NCI-H2081 (cell line): ENCODE results near the gene DOCK9.

ENCODE experiments used
- DNase-seq, 2 experiments: peaks; one replicate each; lab custom pipeline; 2025; lab: John Stamatoyannopoulos, UW

DOCK9 gene

DNA sequence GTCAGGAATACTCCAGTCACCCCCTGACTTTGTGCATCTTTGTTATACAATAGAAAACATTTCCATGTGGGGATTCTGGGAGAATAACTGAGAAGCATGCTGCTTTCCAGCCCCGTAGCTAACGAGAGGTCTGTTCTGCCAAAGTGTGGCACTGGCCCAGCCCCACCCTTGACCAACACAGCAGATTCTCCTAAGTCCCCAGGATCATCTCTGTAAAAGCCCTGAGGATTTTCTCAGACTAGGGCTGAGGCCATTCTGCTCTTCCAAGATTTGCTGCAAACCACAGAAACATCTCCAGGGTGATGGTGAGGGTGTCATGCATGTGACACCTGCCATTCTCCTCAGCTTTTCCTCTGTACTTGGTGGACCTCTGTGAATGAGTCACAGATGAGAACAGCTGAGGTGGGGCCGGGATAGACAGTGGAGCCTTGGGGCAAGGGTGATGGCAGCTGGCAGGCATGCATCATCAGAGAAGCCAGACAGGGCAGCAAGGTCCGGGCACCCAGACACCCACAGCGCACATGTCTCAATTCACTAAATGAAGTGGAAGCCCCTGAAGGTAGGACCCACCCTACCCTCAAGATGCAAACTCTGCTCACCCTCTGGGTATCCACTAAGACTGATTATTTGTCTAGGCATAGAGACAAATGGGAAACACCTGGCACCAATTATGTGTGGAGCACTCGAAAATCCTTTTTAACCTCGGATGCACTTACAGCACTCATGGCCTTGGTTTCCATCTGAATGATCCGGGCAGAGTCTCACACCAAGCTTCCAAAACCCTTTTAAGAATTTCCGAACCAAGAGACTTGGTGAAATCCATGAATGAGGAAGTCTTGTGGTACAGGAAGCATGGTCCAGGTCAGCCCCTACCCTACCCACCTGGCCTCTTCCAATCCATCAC, 20.1 kb upstream of the DOCK9 start:
- DNase-seq = no peak

DNA sequence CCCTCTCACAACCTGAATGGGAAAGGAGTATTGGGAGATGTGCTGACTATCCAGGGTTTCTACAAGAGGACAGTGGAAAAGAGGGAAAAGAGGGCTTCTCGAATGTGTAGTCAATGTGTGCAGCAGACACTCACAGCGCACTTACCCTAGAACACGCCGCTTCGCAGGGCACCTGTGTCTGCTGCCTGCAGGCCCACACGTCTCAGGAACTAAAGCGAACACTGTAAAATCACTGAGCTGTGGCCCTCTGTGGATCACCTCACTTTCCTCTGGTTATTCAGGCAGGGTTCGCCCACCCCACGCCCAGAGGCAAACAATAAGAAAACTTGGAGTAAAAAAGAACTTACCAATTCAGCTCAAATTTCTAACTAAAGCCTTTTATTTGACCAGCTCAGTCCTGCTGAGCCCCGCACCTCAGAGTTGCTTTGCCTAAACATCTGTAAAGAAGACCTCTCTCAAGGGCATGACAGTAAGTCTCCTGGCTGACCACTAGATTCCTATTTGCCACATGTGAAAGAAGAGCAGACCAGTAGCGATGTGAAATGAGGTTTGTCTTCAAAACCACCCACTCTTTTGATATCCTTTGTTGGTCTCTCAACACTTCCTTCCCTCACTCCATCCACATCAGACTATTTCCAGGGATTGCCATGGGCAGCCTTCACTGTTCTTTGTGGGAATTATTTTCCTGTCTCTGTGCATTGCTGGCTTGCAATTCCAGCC, 19.3 kb upstream of the DOCK9 start:
- DNase-seq = no peak

DNA sequence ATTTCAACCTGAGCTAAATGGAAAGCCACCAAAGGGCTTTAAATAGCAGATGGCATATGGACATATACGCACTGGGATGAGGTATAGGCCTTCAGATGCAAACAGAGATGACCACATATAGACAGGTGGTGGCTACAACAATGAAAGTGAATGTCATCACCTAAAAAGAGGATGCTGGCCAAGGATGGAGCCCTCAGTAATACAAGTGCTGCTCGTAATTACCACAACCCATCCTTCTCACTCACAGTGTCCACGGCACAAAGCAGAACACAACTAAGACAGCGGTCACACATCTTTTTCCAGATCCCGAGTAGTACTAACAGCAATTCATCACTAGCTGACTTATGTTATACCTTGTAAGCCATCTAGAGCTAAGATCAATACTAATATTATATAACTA, 18.2 kb upstream of the DOCK9 start:
- no peak for DNase-seq

DNA sequence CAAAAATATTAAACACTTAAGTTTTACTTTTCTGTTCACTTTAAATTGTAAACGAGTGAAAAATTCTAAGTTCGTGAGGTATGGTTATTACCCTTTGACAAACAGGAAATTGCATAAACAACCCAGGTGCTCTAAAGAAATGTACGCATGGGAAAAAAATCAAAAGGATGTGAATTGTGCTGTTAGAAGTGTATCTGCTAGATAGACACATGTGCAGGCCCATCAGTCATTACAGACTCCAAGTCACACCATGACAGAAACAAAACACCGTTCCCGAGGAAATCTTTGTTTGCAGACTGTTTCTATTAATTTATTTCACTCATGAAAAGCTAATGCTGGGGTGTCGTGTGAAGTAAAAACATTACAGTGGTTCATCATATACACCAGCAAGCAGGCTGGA, 17.0 kb upstream of the DOCK9 start:
- peak in 1 of 2 experiments; percentile 29 for DNase-seq

DNA sequence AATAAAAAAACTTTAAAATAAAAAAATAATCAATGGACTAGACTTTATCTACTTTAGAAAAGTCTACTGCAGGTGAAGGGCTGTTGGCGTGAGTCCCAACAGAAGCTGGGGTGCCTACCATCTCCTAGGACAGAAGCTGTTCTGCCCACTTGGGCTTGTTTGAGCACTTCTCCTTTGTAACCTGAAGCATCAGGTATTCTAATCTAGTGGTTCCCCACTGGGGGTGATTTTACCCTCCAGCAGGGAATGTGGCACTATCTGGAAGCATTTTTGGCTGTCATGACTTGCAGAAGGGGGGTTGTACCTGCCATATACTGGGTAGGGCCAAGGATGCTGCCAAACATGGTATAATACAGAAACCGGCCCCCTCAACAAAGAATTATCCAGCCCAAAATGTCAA, 16.2 kb upstream of the DOCK9 start:
- no peak for DNase-seq

DNA sequence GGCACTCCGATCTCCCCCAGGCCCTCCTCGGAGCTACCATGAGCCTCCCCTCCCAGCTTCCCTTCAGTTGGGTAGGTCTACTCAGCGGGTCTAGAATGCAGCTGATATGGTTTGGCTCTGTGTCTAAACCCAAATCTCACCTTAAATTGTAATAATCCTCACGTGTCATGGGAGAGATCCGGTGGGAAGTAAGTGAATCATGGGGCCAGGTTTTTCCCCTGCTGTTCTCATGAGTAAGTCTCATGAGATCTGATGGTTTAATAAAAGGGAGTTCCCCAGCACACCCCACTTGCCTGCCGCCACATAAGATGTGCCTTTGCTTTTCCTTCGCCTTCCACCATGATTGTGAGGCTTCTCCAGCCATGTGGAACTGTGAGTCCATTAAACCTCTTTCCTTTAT, 14.5 kb upstream of the DOCK9 start:
- no peak for DNase-seq

DNA sequence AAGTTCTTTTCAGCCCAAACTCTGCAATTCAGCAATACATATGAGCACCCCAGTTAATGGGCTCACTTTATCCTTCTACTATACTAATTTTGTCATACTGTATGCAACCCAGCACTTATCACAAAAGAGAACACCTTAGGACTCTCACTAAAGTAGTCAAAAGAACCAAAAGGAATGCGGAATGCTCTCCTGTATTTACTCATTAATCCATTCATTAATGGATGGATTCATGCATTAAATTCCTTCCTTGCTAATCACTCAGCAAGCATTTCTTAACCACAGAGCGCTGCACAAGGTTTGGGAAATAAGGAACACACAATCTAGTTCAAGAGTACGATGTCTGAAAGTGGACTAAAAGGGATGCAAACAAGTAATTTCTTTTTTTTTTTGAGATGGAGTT, 12.8 kb upstream of the DOCK9 start:
- DNase-seq = no peak

DNA sequence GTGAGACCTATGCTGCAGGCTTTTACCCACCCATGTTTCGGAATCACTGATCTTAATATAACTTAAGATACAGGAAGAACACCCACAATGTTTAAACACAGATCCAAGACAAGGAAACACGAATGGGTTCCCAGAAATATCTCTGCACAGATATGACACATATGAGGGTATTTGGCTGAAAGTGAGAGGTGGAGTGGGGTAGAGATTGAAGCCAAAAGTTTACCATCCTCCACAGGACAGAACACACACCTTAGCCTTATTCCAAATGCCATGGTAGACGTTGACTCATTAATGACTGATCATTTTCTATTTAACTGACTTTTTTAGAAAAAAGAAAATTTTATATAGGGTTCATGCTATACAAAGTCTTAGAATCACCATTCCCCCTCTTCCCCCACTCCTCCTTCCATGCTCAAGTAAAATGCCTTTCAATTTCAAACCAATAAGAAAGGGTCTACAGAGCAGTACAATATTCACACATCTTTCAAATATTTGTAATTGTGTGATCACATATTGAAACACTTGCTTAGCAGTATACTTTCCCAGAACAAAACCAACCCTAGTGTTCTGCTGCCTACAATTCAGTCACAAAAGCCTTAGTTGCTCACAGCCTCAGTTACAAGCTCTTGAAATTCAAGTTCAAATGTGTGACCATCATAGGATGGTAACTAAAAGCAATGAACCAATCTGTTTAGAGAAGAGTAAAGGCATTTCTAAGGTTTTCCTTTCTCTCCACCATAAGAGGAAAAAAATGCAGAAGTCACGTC, 11.8 kb upstream of the DOCK9 start:
- no peak for DNase-seq

DNA sequence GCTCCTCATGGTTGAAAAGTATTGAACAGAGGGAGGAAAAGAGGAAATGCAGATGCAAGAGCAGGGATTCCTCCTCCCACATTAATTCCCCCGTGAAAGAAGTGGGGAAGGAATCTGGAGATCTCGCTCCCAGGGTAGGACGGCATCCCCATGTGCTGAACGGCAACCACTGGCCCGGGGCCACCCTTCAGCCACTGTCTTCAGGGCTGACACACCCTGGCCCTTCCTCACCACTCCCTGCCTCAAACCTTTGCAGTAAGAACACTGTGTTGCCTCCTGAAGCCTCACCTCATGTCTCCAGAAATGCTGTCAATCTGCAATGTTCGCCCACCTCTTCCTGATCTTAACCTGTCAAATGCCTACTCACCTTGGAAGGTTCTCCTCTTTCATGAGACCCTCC, 10.9 kb upstream of the DOCK9 start:
- DNase-seq = no peak

DNA sequence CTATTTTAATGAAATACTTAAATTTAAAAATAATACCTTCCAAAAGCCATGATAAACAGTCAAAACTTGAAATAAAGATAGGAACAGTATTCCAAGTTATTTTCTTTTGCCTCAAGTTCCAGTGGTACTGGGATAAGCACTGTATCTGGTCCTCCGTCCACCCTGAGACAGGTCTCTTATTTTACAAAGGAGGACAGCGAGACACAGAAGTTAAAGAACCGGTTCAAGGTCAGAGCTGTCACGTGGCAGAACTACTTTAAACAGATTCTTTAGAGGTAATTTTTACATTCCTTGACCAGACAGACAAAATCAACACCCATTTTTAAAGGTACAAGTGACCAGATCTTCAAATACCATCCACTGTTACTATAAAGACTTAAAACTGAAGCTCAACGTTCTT, 10.4 kb upstream of the DOCK9 start:
- DNase-seq = no peak

DNA sequence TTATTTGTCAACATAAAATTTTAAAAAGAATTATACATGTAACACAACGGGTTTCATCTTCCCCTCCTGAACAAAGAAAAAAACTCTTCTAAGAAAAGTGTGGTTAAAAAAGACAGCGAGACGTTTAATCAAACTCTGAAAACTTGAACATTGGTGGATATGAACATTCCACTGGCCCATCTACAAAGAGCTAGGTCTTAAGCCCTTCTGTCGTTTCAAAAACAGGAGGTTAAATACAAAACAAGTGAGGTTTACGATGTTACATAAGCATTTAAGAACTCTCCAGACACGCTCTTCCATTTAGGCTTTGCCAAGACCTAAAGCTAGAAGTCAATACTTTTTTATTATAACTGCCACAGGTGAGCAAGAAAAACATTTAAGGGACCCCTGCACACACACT, 9.4 kb upstream of the DOCK9 start:
- no peak for DNase-seq

DNA sequence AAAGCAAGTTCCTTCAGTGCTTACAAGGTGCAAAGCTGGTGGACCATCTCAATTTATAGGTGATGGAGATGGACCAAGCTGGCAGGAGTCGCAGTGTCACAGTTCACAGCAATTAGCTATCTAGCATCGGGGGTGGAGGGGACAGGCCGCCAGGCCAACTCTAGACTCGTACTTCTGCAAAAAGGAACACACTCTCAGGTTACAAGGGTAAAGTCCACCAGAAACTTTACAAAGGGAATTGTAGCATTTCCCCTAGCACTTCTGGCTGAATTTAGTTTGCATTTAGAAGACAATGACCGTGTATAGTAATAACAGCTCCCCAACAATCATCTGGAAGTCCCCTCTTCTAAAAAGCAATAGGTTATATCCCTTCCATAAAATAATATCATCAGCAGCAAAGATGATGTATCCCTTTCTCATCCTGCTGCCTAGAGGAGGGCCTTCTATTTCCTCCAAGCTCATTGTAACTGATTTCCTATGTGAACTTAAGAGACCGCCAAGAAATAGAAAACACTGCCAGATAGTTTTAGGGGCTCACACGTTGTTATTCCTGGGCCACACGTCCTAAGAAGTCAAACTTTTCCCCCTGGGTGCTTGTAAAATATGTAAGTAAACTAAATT, 8.5 kb upstream of the DOCK9 start:
- DNase-seq = no peak

DNA sequence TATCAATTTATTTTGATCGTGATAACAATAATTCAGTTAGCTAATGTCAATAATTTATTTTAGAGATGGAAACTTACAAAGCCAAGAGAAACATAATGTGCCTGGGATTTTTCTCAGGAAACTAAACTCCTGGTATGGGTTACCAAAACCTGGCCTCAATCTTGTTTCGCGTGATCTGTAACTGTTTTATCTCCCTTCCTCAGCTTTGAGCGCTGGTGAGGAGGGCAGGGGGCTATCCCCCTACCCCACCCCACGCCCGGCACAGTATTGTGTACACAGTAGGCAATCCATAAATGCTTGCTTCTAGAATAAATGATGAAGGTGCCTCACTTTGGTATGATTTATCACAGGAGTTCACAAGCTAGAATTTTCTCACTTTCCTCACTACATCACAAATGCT, 7.7 kb upstream of the DOCK9 start:
- no peak for DNase-seq

DNA sequence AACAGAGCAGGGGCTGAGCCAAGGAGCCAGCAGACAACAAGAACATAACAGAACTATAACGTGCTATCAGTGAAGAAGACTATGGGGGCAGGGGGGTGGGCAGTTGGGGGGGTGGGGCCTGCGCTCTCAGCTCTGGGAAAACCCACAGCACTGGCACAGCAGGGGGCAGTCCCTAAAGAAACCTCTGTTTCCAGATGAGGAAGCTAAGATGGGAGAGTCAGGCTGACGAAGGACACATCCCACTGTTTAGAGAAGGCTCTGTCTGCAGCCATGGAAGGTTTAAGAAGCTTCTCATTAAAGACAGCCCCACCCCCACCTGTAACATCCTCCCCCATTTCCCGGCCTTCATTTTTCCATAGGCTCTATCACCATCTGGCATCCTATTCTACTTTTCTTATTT, 7.1 kb upstream of the DOCK9 start:
- no peak for DNase-seq

DNA sequence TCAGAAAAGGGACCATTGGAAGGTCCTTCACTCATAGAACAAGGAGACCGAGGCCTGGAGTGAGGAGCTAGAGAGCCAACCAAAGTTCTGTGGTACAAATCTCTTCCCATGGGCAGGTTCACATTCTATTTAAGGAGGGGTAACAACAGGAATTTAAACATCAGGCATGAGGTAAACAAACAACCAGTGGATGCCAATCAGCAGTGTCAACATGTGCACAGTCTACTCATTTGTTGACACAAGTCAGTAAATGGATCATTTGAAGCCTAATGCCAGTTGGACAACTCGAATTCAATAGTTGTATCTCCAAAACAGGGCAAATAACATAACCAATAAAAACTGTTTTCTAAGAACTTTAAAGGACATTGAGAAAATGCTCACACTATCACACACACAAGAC, 6.3 kb upstream of the DOCK9 start:
- peak in 1 of 2 experiments; percentile 57 for DNase-seq

DNA sequence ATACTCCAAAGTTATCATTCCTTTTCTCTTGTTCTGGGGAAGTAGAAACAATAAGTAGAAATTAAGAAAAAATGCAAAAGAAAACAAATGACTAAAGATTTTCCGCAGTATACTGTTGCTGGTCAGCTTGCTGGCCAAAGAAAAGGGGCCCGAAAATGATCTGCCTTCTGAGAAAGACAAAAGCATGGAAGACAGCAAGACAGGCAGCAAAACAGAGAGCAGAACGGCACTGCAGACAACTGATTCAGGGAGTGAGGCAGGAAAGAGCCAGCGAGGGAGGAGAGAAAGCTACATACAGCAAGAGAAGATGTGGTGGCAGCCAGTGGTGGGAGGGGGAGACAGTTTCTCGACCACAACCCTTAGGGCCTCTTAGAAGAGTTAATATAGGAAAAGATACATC, 5.3 kb upstream of the DOCK9 start:
- no peak for DNase-seq

DNA sequence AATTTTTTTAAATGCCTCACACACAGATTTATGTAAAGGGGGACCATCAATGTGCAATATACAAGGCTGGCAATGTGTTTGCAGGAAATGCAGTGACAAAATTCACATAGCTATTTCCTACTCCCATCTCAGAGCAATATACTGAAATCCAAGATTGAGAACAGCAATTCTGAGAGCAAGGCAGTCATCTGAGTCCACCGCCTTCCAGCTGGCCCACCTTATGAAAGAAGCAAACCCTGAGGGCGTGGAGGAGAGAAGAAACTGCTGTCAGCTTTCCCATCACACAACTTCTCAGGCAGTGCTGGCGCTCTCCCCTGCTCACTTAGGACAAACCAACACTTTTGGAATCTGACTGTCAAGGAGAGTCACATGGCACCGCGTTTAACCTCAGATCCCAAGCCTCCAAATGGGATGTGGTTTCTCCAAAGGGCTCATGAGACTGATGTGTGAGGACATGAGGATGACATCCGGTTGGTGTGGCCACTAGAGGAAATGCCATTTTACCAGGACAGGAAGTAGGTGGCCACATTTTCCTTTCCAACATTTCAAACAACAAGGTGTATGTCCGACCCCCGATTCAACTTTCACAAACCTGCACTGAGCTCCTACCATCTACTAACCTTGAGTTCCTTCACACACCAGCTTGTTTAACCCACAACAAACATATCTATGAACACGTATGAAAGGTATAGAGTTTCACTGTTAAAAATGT, 3.7 kb upstream of the DOCK9 start:
- DNase-seq = no peak

DNA sequence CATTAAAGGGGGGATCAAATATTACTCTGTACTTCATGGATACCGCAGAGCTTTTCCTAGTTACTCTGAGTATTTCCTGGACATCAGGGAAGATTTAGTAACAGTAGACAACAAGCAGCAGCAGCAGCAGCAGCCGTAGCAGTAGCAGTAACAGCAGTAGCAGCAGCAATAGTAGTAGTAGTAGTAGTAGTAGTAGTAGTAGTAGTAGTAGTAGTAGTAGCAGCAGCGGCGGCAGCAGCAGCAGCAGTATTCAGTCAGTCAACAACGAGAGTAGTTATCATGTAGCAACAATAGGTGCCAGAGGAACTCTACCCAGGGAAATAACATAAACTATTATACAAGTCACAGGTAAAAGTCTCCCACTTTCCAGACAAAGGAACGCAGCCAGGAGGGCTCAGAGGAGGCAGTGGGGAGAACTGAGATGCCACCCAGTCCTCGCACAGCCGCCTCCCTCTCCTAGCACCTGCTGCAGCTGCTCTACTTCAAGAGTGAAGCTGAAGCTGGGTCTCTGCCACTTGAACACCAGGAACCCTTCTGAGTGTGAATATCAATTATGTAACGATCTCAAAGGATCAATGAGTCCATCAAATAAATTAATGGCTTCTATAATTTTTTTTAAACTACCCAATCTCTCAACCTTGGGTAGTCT, 1.3 kb upstream of the DOCK9 start:
- DNase-seq = no peak

DNA sequence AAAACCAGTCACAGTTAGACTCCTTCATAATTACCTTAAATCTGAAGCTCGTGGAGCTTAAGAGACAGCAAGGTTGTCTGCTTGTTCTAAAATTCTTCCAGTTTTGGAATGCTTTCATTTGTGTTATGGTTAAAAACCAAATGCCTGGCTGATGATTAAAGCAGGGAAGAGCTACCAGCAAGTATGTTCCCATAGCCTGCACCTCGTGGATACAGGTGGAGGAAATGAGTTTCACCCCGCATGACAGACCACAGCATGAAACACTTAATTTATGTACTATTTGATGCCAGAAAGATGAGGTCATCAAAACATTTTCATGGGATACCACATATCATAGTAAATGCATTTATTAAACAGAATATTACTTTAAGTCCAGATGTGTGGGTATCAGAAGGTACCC, 416 bp upstream of the DOCK9 start:
- peak in 1 of 2 experiments; percentile 37 for DNase-seq

DNA sequence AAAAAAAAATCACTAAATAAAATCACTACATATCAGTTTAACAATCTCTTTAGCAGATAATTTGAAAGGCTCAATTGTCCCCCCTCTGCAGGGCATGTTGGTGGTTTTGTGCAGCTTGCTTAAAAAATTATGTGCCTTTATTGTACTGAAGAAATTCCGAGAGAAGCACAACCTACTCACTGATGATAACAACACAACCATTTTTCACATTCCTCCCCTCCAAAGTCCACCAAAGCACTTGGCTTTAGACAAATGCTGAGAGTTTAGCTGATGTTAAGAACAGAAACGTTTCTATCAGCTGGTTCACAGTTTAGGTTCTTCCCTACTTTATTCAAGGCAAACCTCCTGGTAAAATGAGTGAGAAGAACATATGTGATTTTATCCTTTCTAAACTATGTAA, 923 bp downstream of the DOCK9 start:
- no peak for DNase-seq

DNA sequence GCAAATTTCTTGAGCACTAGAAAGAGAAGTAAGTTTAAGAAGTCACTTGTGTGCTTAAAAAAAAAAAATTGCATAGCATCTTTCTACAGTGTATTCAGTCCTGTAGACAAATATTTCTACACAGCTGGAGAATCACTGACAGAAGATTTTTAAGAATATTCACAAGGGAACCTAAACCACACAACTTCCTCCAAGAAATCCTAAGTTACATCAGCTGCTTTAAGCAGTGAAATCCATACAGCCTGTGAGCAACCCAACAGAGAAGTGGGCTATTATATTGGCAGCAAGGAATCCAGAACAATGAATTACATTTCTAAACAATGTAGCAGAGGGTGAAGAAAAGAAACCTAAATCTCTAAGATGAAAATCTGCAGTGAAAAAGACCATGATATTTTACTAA, 1.5 kb downstream of the DOCK9 start:
- no peak for DNase-seq
